IPS-NIHi7 (cell line): ENCODE measurements around the gene METTL24.

Experiments used
- DNase-seq: peaks from one replicate; pipeline ENCODE4 v3.0.0; 2012; ENCODE audit warnings: mixed read lengths; ENCODE audit errors: extremely low spot score

The METTL24 gene

GRCh38 chr6:110337486-110337885, 20.7 kb downstream of the METTL24 start:
- no peak for DNase-seq

- DNase-seq: no peak
These were observed 23.5 kb downstream of the METTL24 start for GRCh38 chr6:110334423-110335180.

- no peak for DNase-seq
These were observed 25.9 kb downstream of the METTL24 start for GRCh38 chr6:110332281-110332680.

GRCh38 chr6:110331816-110332215, 26.3 kb downstream of the METTL24 start:
- peak; percentile 53 for DNase-seq

- no peak for DNase-seq
These were observed 26.8 kb downstream of the METTL24 start for GRCh38 chr6:110331390-110331789.

- no peak for DNase-seq
These were observed 28.3 kb downstream of the METTL24 start for GRCh38 chr6:110329714-110330436.

GRCh38 chr6:110329348-110329713, 28.8 kb downstream of the METTL24 start:
- no peak for DNase-seq

- no peak for DNase-seq
These were observed 29.9 kb downstream of the METTL24 start for GRCh38 chr6:110328259-110328658.

GRCh38 chr6:110327391-110327790, 30.8 kb downstream of the METTL24 start:
- no peak for DNase-seq

- no peak for DNase-seq
These were observed 31.5 kb downstream of the METTL24 start for GRCh38 chr6:110326609-110327008.

- no peak for DNase-seq
These were observed 32.1 kb downstream of the METTL24 start for GRCh38 chr6:110326057-110326456.

GRCh38 chr6:110325197-110325596, 33.0 kb downstream of the METTL24 start:
- DNase-seq: no peak

GRCh38 chr6:110324548-110324947, 33.6 kb downstream of the METTL24 start:
- no peak for DNase-seq

- DNase-seq: no peak
These were observed 34.9 kb downstream of the METTL24 start for GRCh38 chr6:110323258-110323657.

- DNase-seq: no peak
These were observed 35.3 kb downstream of the METTL24 start for GRCh38 chr6:110322874-110323242.

GRCh38 chr6:110322151-110322873, 35.8 kb downstream of the METTL24 start:
- no peak for DNase-seq

GRCh38 chr6:110320307-110320706, 37.8 kb downstream of the METTL24 start:
- DNase-seq: no peak

GRCh38 chr6:110319843-110320242, 38.3 kb downstream of the METTL24 start:
- no peak for DNase-seq

GRCh38 chr6:110319381-110319780, 38.8 kb downstream of the METTL24 start:
- no peak for DNase-seq

- no peak for DNase-seq
These were observed 39.2 kb downstream of the METTL24 start for GRCh38 chr6:110318971-110319370.

- no peak for DNase-seq
These were observed 40.5 kb downstream of the METTL24 start for GRCh38 chr6:110317646-110318045.

GRCh38 chr6:110317189-110317588, 41.0 kb downstream of the METTL24 start:
- no peak for DNase-seq
